GM23248 (cell line): ENCODE data around the gene KCND3.

ENCODE experiments used
- EZH2 ChIP-seq: fragments of 200-600 bp; sonication (generic); IDR thresholded peaks from 2 replicates; pipeline ENCODE4 v1.6.1; 2018; ENCODE audit warnings: antibody characterized with exemption, mild to moderate bottlenecking; ENCODE audit not compliant: insufficient read depth, poor library complexity, severe bottlenecking
- EZH2phosphoT487 ChIP-seq: fragments of 200-600 bp; sonication (generic); IDR thresholded peaks from 2 replicates; pipeline ENCODE4 v1.6.1; 2018; ENCODE audit warnings: antibody characterized with exemption, moderate library complexity, mild to moderate bottlenecking, low read depth; ENCODE audit not compliant: insufficient read depth

DNA sequence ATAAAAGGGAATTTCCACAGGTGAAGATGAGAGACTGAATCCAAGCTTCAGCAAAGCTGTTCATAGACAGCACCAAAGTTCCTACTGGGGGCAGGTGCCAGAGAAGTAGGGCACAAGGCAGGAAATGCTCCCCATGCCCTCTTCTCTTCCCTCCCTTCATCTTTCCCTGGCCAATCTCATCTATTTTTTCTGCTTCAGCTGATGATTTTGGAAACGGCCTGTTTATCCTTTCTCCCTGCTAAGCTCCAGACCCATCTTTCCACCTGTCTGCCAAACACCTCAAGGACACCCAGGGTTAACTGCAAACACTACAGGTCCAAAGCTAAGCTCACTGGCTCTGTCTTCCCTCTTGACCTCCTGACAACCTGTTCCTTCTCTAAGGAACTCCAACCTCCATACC, 18.1 kb downstream of the KCND3 start:
- TF ChIP-seq EZH2 (no peak), EZH2phosphoT487 (no peak)
